HCT116 (cell line): ENCODE measurements around the gene SPRING1. TPM values are rescaled to one million over a fixed set of nuclear protein-coding genes. Genes with fewer than 3 reads are reported as not detected.

Experiments used
- ATAC-seq: fragments of 200-7000 bp; cut with Tn5 transposase; 2 replicates; pipeline ENCODE4 v1.9.1; 2020; ENCODE audit warnings: mild to moderate bottlenecking, moderate library complexity
- BruUV-seq: library from RNA; stranded (reverse); fragments of 400-500 nt; replicated peaks from 2 replicates; lab custom pipeline; 2021; lab: Mats Ljungman, UMichigan
- CTCF ChIA-PET: fragments of 300-600 bp; sonication (Branson Sonifier 250); formaldehyde crosslinking; loops from one replicate; lab custom pipeline; 2021; ENCODE audit warnings: antibody characterized with exemption; lab: Charles Lee
- POLR2A ChIA-PET: fragments of 300-600, 350-600 bp; sonication (Branson Sonifier 250); formaldehyde crosslinking; loops from one replicate; lab custom pipeline; 2021; ENCODE audit warnings: antibody characterized with exemption; lab: Charles Lee
- RAD21 ChIA-PET, 2 experiments: fragments of 300-600 bp; sonication (Branson Sonifier 250); formaldehyde crosslinking; loops; one replicate each; lab custom pipeline; 2023; ENCODE audit warnings: low total read pairs in 2 of 2; ENCODE audit not compliant: uncharacterized antibody in 2 of 2, unreplicated experiment in 2 of 2, low non-redundant PET in 1 of 2; lab: Charles Lee
- DNase-seq: peaks from one replicate; pipeline ENCODE4 v3.0.0-alpha.2; 2010; ENCODE audit warnings: low read depth, low spot score
- H2AFZ ChIP-seq: fragments of 200-600 bp; shearing (Covaris generic), sonication (generic); 2 replicates; pipeline ENCODE4 v1.6.1; 2017; ENCODE audit warnings: low read depth, mixed run types, mixed read lengths, antibody characterized with exemption, low read length; ENCODE audit not compliant: poor library complexity, severe bottlenecking
- H3K27ac ChIP-seq: 2 replicates; pipeline ENCODE4 v1.5.1; 2012; ENCODE audit warnings: low read depth, low read length
- H3K27me3 ChIP-seq: fragments of 200-600 bp; sonication (generic); 2 replicates; pipeline ENCODE4 v1.6.1; 2016; ENCODE audit warnings: mixed run types, low read length, mixed read lengths; ENCODE audit not compliant: insufficient read depth
- H3K36me3 ChIP-seq, 2 experiments: fragments of 200-500 bp in 1 of 2; fragments of 200-600 bp in 1 of 2; sonication (Bioruptor generic) in 1 of 2; sonication (generic) in 1 of 2; 2 replicates each; pipeline versions ENCODE4 v1.5.1 to v1.6.1; 2014 to 2016; ENCODE audit warnings: low read length in 2 of 2, inconsistent platforms in 1 of 2, mixed read lengths in 1 of 2, mixed run types in 1 of 2; ENCODE audit not compliant: insufficient read depth in 2 of 2, control insufficient read depth in 1 of 2
- H3K4me1 ChIP-seq, 2 experiments: fragments of 200-600 bp in 1 of 2; sonication (generic) in 1 of 2; 2 replicates each; pipeline versions ENCODE4 v1.5.1 to v1.6.1; 2012 to 2017; ENCODE audit warnings: low read length in 2 of 2, inconsistent platforms in 1 of 2, mild to moderate bottlenecking in 1 of 2, mixed read lengths in 1 of 2, mixed run types in 1 of 2, moderate library complexity in 1 of 2; ENCODE audit not compliant: insufficient read depth in 2 of 2, control insufficient read depth in 1 of 2
- H3K4me2 ChIP-seq: fragments of 200-600 bp; sonication (generic); 2 replicates; pipeline ENCODE4 v1.6.1; 2017; ENCODE audit warnings: mixed run types, low read length, mixed read lengths
- H3K4me3 ChIP-seq, 2 experiments: fragments of 200-600 bp in 1 of 2; sonication (generic) in 1 of 2; replicated peaks in 1 of 2; 2 replicates each; pipeline ENCODE4 v1.5.1; 2011 to 2016; ENCODE audit warnings: low read length in 2 of 2, control low read depth in 1 of 2, low read depth in 1 of 2, mild to moderate bottlenecking in 1 of 2, mixed read lengths in 1 of 2, mixed run types in 1 of 2
- H3K79me2 ChIP-seq: fragments of 200-600 bp; sonication (generic); 2 replicates; pipeline ENCODE4 v1.6.1; 2017; ENCODE audit warnings: mild to moderate bottlenecking, mixed run types, low read length, moderate library complexity, mixed read lengths; ENCODE audit not compliant: insufficient read depth
- H3K9ac ChIP-seq: fragments of 200-600 bp; sonication (generic); 2 replicates; pipeline ENCODE4 v1.6.1; 2016; ENCODE audit warnings: low read length, mixed read lengths
- H3K9me2 ChIP-seq: fragments of 200-600 bp; sonication (generic), shearing (Covaris generic); 2 replicates; pipeline ENCODE4 v1.6.1; 2017; ENCODE audit warnings: mixed run types, mild to moderate bottlenecking, moderate library complexity; ENCODE audit not compliant: insufficient read depth
- H3K9me3 ChIP-seq, 2 experiments: fragments of 200-500 bp in 1 of 2; fragments of 200-600 bp in 1 of 2; sonication (Bioruptor generic) in 1 of 2; sonication (generic) in 1 of 2; 2 replicates each; pipeline ENCODE4 v1.6.1; 2014 to 2017; ENCODE audit warnings: low read length in 2 of 2, mixed read lengths in 2 of 2, inconsistent platforms in 1 of 2, low read depth in 1 of 2, mild to moderate bottlenecking in 1 of 2, mixed run types in 1 of 2, moderate library complexity in 1 of 2; ENCODE audit not compliant: control insufficient read depth in 1 of 2, insufficient read depth in 1 of 2
- H4K20me1 ChIP-seq: fragments of 200-600 bp; sonication (generic), shearing (Covaris generic); 2 replicates; pipeline ENCODE4 v1.6.1; 2017; ENCODE audit warnings: mixed run types, mild to moderate bottlenecking, moderate library complexity; ENCODE audit not compliant: insufficient read depth
- CBX3 ChIP-seq: IDR thresholded peaks from 2 replicates; pipeline ENCODE4 v1.6.1; 2012; ENCODE audit warnings: low read depth
- CEBPB ChIP-seq: IDR thresholded peaks from 2 replicates; pipeline ENCODE4 v1.6.1; 2012; ENCODE audit warnings: low read depth
- ELF1 ChIP-seq: IDR thresholded peaks from 2 replicates; pipeline ENCODE4 v1.6.1; 2012; ENCODE audit warnings: low read depth, borderline replicate concordance
- POLR2AphosphoS5 ChIP-seq: IDR thresholded peaks from 2 replicates; pipeline ENCODE4 v1.6.1; 2011; ENCODE audit warnings: mild to moderate bottlenecking, low read depth, low read length, moderate library complexity
- intact Hi-C: fragments of 100-400 bp; cut with micrococcal nuclease; formaldehyde crosslinking; loops from 2 replicates; pipeline ENCODE4 v1.10.0; 2022
- total RNA-seq: library from RNA; stranded (reverse); gene quantifications from one replicate; pipeline ENCODE4 v1.2.1, GENCODE V29; 2021; ENCODE audit not compliant: unreplicated experiment
- TF ChIP-seq, protein P1 (sequence below), 3 experiments: fragments of 200-600 bp in 1 of 3; sonication (generic) in 1 of 3; IDR thresholded peaks in 2 of 3; conservative IDR thresholded peaks in 1 of 3; 2 replicates each; pipeline ENCODE4 v1.5.1; 2012 to 2017; ENCODE audit warnings: low read depth in 2 of 3, low read length in 2 of 3, antibody characterized with exemption in 1 of 3, borderline replicate concordance in 1 of 3, control low read depth in 1 of 3, mild to moderate bottlenecking in 1 of 3, mixed read lengths in 1 of 3, mixed run types in 1 of 3, moderate library complexity in 1 of 3; ENCODE audit not compliant: insufficient read depth in 1 of 3
- TF ChIP-seq, protein P2 (sequence below): IDR thresholded peaks from 2 replicates; pipeline ENCODE4 v1.6.1; 2012

SPRING1 gene
- total RNA-seq, 1 experiment from 2014 or later = 28.5 TPM

DNA sequence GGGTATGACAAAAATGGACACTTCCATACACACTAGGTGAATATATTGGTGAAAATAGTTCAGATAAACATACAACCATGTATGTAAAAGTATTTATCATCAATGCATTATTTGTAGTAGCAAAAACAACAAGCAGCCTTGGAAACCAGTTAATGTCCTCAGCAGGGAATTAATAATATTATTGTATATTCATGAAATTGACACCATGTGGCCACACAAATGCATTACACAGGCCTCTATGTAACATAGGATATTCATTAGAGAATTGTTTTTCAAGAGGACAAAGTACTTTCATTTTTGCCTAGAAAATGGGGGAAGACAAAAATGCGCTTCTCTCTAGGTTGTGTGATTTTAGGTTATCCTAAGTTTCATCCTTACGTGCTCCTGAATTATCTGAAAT, 24.3 kb downstream of the SPRING1 start:
- no peak overlapping the region for H2AFZ ChIP-seq
- peaks cover 0 to 10% of the 10 kb centered on the region in 2 experiments; a peak in 3 of 4 replicates for H3K4me1 ChIP-seq
- DNase-seq = no peak
- H3K36me3 ChIP-seq = 0 out of 4 replicates have a peak, but pooled peaks cover 0 to 2% of the 10 kb centered on the region in 2 experiments
- no peak overlapping the region for H3K4me3 ChIP-seq
- H3K27me3 ChIP-seq = no peaks in the 10 kb centered on the region
- no peak overlapping the region for H3K4me2 ChIP-seq
- no peak overlapping the region for H3K27ac ChIP-seq
- ChIA-PET POLR2A (no interaction called here), CTCF (no interaction called here), RAD21 (no interaction called here)
- H3K79me2 ChIP-seq = no peaks in the 10 kb centered on the region
- no TSS peak for BruUV-seq
- no peaks in the 10 kb centered on the region for H3K9me3 ChIP-seq
- no peak for TF ChIP-seq CEBPB
- TF ChIP-seq, protein P1, sequence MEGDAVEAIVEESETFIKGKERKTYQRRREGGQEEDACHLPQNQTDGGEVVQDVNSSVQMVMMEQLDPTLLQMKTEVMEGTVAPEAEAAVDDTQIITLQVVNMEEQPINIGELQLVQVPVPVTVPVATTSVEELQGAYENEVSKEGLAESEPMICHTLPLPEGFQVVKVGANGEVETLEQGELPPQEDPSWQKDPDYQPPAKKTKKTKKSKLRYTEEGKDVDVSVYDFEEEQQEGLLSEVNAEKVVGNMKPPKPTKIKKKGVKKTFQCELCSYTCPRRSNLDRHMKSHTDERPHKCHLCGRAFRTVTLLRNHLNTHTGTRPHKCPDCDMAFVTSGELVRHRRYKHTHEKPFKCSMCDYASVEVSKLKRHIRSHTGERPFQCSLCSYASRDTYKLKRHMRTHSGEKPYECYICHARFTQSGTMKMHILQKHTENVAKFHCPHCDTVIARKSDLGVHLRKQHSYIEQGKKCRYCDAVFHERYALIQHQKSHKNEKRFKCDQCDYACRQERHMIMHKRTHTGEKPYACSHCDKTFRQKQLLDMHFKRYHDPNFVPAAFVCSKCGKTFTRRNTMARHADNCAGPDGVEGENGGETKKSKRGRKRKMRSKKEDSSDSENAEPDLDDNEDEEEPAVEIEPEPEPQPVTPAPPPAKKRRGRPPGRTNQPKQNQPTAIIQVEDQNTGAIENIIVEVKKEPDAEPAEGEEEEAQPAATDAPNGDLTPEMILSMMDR (IDR thresholded peaks at IDR 0.05 in 2 of 3, conservative IDR thresholded peaks at IDR 0.05 in 1 of 3; ENCODE audit: borderline replicate concordance in 1 of 3, insufficient read depth in 1 of 3, low read depth in 2 of 3, low read length in 2 of 3) = peak in 1 of 3 experiments; percentile 32; a peak in 1 of 6 replicates
- TF ChIP-seq POLR2AphosphoS5 = no peak
- TF ChIP-seq ELF1 = no peak
- no peak for TF ChIP-seq CBX3
- TF ChIP-seq, protein P2, sequence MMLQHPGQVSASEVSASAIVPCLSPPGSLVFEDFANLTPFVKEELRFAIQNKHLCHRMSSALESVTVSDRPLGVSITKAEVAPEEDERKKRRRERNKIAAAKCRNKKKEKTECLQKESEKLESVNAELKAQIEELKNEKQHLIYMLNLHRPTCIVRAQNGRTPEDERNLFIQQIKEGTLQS = no peak
- no peak for ATAC-seq
- no peaks in the 10 kb centered on the region for H3K9me2 ChIP-seq
- no peaks in the 10 kb centered on the region for H4K20me1 ChIP-seq
- H3K9ac ChIP-seq = no peak overlapping the region
- intact Hi-C loops = no loop called here
